Erythroblast (primary cell): ENCODE measurements around the gene EMD.

Experiments
- DNase-seq, 2 experiments: peaks; one replicate each; lab custom pipeline; 2025; lab: John Stamatoyannopoulos, UW
- GATA1 ChIP-seq: IDR thresholded peaks from 2 replicates; pipeline ENCODE4 v1.6.1; 2011; ENCODE audit warnings: low read depth, mild to moderate bottlenecking, control low read depth, low read length, moderate library complexity
- POLR2A ChIP-seq: IDR thresholded peaks from 2 replicates; pipeline ENCODE4 v1.6.1; 2011; ENCODE audit warnings: mild to moderate bottlenecking, low read length

EMD gene

DNA sequence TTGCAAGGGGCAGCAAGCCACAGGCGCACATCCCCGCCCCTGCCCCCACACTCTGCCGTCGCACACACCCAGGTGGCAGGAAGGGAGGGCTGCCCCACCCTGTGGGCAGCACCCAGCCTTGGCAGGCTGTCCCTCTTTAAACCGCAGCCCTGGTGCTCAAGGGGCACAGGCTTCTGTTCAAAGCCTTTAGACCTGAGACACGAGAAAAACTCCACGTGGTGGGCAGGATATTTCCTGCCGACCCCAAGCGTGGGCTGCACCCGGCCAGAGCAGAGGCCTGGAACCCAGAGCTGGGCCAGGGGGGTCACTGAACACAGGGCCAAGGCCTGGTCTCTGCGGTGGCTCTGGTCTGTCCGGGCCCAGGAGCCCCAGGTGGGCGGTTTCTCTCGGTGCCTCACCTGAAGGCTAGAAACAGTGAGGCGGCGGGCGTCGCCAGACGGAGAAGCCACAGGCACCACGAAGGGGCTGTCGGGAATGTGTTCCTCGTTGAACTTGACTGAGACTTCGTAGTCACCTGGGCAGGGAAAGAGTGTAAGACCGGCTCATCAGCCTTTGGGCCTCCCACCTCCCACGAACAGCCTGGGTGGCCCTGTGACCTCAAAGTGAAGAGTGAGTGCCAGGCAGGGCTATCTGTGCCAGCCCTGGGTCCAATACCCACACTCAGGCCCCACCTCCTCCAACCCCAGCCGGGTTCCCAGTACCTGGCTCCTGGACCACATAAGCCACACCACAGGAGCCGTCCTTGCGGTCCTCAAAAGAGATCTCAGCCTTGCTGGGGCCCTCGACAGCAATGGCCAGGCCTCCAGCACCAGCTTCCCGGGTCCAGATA, 27.7 kb upstream of the EMD start:
- TF ChIP-seq POLR2A (no peak), GATA1 (no peak)
- no peak for DNase-seq

DNA sequence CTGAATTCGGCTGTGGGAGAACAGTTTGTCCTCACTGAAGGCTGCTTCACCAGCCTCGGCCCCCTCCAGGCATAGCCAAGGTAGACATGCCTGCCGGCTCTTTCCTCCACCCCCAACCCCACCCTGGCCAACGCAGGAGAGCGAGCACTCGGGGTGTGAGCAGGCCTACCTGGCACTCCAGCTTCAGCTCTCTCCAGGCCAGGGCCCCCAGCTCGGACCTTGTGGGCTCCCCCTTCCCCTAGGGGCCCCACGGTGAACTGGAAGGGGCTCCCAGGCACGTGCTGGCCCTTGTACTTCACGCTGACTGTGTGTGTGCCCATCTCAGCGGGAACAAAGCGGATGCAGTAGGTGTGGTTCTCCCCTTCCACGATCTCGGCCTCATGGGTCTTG, 27.1 kb upstream of the EMD start:
- no peak for DNase-seq
- TF ChIP-seq GATA1 (no peak), POLR2A (no peak)

- TF ChIP-seq POLR2A (no peak), GATA1 (no peak)
- DNase-seq, result no peak
Measured at GRCh38 chrX:154352466-154352865, 26.6 kb upstream of the EMD start.

DNA sequence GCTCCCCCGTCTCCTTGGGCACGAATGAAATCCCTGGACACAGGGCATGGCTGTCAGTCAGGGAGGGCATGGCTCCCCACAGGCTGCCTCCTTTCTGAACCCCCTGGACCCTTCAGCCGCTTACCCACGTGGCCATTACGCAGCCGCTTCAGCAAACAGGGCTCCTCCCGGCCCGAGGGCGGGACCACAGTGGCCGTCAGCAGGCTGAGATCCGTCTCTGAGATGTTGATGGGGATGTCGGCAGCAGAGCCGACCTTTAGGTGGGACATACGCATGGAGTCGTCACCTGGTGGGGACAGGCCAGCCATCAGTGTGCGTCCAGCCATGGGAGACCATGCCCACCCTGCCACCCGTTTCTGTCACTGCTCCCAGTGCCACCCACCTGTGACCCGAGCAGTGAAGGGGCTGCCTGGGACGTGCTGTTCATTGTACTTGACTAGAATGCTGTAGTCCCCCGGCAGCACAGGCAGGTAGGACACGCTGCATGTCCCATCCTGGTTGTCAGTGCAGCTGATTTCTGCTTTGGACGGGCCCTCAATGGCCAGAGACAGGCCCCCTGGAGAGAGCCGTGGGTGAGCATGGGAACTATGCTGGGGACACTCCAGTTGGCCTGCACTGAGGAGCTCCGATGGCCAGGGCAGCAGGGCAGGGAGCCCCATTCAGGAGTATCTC, 25.8 kb upstream of the EMD start:
- no peak for DNase-seq
- TF ChIP-seq POLR2A, result no peak

GRCh38 chrX:154354013-154354412, 25.1 kb upstream of the EMD start:
- no peak for DNase-seq
- TF ChIP-seq POLR2A (no peak), GATA1 (no peak)

GRCh38 chrX:154354516-154354915, 24.6 kb upstream of the EMD start:
- no peak for DNase-seq
- no peak for TF ChIP-seq GATA1
- no peak for TF ChIP-seq POLR2A

DNA sequence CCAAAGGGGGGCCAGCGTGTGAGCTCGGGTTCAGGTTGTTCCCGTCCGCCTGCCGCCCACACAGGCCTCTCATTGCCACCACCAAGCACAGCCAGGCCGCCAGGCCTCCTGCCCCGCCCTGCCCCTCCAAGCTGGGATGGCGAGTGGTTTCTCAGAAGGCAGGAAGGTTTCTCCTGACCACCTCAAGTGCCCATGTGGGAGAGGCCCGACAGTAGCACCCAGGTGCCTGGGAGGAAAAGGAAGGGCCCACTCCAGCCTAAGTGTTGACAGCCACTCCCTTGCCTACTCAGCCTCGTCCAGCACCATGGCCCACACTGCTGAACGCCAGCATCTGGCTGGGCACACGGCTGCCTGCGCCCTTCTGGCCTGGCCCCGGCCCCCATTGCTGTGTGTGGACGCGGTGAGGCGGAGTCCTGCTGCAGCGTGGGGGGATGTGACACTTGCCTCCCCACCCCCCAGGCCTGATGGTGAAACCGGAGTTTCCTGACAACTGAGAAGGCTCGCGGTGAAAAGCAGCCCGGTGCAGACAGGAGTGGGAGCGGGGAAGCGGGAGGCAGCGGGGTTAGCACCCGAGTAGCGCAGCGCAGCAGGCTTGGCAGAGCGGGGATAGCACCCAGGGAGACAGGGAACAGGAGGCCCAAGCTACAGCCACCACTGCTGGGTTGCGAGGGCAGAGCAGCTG, 23.9 kb upstream of the EMD start:
- TF ChIP-seq POLR2A (no peak), GATA1 (no peak)
- no peak for DNase-seq

DNA sequence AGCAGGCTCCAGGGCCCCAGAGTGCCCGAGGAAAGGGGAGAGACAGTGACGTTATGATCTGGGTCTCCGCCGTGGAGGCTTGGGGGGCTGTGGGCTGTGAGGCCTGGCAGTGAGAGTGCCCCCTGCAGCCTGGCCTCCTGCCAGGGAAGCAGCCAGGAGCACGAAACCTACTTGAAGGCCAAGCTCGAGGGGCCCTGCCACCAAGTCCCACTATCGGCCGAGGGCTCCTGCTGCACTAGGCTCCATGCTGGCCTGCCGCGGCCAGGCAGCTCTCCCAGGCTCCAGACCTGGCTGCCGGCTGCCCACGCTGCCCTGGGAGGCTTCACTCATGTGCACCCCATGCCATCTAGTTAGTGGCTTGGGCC, 23.3 kb upstream of the EMD start:
- TF ChIP-seq POLR2A, result no peak
- no peak for TF ChIP-seq GATA1
- DNase-seq, result no peak

DNA sequence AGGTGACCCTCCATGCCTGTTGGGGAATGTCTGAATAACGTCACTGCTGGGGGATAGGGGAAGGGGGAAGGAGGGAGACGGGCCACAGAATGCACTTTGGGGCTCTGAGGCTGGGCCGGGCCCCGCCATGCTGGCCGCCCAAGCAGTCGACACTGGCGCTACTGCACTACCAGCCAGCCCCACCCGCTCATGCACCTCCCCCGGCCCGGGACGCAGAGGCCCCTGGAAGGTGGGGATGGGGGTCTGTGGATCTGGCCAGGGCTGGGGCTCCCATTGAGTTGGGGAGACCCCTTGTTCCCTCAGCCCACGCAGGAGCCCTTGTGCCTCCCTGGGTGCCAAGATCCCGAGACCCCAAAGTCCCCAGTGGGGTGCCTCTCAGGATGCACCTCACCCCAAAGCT, 22.5 kb upstream of the EMD start:
- no peak for DNase-seq
- TF ChIP-seq GATA1, result no peak
- no peak for TF ChIP-seq POLR2A

DNA sequence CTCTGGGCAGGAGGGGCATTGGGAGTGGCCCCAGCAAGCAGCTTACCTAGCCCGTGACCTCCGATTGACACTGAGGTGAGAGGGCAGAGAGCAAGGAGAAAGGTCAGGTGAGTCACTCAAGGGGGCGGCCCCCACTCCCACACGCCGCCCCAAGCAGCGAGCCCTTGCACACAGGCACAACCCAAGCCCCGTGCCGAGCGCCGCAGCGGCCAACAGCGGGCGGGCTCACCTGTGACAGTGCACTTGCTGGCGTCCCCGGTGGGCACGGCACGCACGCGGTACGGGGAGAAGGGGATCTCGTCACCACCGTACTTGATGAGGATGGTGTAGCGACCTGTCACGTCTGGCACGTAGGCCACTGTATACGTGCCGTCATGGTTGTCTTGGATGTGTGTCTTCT, 21.9 kb upstream of the EMD start:
- DNase-seq, result no peak
- TF ChIP-seq POLR2A (no peak), GATA1 (no peak)

GRCh38 chrX:154358011-154358410, 21.1 kb upstream of the EMD start:
- no peak for DNase-seq
- TF ChIP-seq GATA1, result no peak
- TF ChIP-seq POLR2A, result no peak

DNA sequence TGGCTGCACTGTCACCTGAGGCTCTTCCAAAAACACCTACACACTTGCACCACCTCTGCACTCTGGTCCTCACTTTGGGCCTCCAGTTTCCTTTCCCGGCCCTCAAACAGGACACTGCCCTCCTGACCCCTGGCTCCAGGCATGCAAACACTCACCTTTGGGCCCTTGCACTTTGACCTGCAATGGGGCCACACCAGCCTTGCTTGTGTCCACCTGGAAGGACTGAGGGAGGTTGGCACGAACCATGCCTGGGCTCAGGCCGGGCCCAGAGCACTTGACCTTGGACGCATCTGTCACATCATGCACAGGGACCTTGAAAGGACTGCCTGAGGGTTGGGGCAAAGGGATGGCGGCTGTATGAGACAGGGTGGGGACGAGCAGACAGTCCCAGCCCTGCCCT, 20.3 kb upstream of the EMD start:
- TF ChIP-seq POLR2A, result no peak
- TF ChIP-seq GATA1, result no peak
- DNase-seq, result no peak

- no peak for DNase-seq
- TF ChIP-seq GATA1, result no peak
- no peak for TF ChIP-seq POLR2A
Measured at GRCh38 chrX:154359362-154360154, 19.5 kb upstream of the EMD start.

DNA sequence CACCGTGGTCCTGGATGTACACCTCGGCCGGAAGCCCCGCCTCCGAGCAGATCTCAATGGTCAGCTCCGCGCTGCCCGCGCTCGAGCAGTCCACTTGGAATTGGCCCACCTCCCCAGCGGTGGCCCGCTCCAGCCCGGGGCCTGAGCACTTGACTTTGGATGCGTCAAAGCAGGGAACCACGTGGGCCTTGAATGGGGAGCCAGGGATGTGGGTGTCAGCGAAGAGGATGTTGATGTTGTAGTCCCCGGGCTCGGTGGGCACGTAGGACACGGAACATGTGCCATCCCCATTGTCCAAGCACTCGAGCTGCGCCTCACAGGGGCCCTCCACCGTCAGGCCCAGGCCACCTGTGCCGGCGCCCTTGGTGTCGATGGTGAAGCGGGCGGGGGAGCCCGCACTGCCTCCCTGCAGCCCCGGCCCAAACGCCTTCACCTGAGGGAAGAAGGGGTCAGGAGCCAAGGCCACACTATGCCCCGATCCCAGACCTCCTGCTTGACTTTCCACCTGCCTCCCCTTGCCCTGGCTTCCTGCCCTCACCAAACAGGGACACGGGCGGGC, 18.9 kb upstream of the EMD start:
- DNase-seq, result no peak
- TF ChIP-seq GATA1, result no peak
- no peak for TF ChIP-seq POLR2A
